NT2/D1 (cell line): ENCODE results near the gene WDR27.

Source experiments
- DNase-seq: peaks from one replicate; pipeline ENCODE4 v3.0.0-alpha.2; 2011; ENCODE audit warnings: low read depth, low spot score
- H3K27me3 ChIP-seq: 2 replicates; pipeline ENCODE4 v1.6.0; 2011; ENCODE audit warnings: mild to moderate bottlenecking; ENCODE audit not compliant: insufficient read length, insufficient read depth
- H3K36me3 ChIP-seq: 2 replicates; pipeline ENCODE4 v1.6.1; 2011; ENCODE audit warnings: mild to moderate bottlenecking, low read length, mixed read lengths; ENCODE audit not compliant: insufficient read depth, insufficient read length
- H3K4me1 ChIP-seq: 2 replicates; pipeline ENCODE4 v1.5.1; 2011; ENCODE audit not compliant: insufficient read depth, insufficient read length
- H3K4me3 ChIP-seq: 2 replicates; pipeline ENCODE4 v1.5.1; 2011; ENCODE audit warnings: low read depth; ENCODE audit not compliant: insufficient read length
- H3K9ac ChIP-seq: 2 replicates; pipeline ENCODE4 v1.6.0; 2011; ENCODE audit warnings: low read depth; ENCODE audit not compliant: insufficient read length
- H3K9me3 ChIP-seq: 2 replicates; pipeline ENCODE4 v1.5.1; 2011; ENCODE audit warnings: mild to moderate bottlenecking, low read length; ENCODE audit not compliant: insufficient read depth
- SUZ12 ChIP-seq: IDR thresholded peaks from 2 replicates; pipeline ENCODE4 v1.6.1; 2011; ENCODE audit not compliant: insufficient read length, insufficient read depth; ENCODE audit errors: extremely low read depth
- YY1 ChIP-seq: IDR thresholded peaks from 2 replicates; pipeline ENCODE4 v1.6.1; 2011; ENCODE audit not compliant: insufficient read length, insufficient read depth
- ZNF274 ChIP-seq: IDR thresholded peaks from 2 replicates; pipeline ENCODE4 v1.6.1; 2011; ENCODE audit warnings: mild to moderate bottlenecking, low read depth, low read length

The WDR27 gene

GRCh38 chr6:169626169-169626568, 75.7 kb downstream of the WDR27 start:
- H3K27me3 ChIP-seq: no peaks in the 10 kb centered on the region
- peaks cover 6% of the 10 kb centered on the region for H3K4me1 ChIP-seq
- DNase-seq: no peak
- peaks cover 37% of the 10 kb centered on the region for H3K36me3 ChIP-seq
- H3K9ac ChIP-seq: no peak overlapping the region
- TF ChIP-seq ZNF274: no peak
- no peak for TF ChIP-seq SUZ12
- H3K9me3 ChIP-seq: peaks cover 28% of the 10 kb centered on the region
- H3K4me3 ChIP-seq: no peak overlapping the region

GRCh38 chr6:169625376-169625775, 76.5 kb downstream of the WDR27 start:
- H3K9me3 ChIP-seq: peaks cover 36% of the 10 kb centered on the region
- no peak overlapping the region for H3K9ac ChIP-seq
- TF ChIP-seq YY1 (no peak), SUZ12 (no peak), ZNF274 (no peak)
- DNase-seq: no peak
- H3K36me3 ChIP-seq: peaks cover 37% of the 10 kb centered on the region
- H3K4me3 ChIP-seq: no peak overlapping the region
- no peaks in the 10 kb centered on the region for H3K27me3 ChIP-seq
- H3K4me1 ChIP-seq: peaks cover 10% of the 10 kb centered on the region

DNA sequence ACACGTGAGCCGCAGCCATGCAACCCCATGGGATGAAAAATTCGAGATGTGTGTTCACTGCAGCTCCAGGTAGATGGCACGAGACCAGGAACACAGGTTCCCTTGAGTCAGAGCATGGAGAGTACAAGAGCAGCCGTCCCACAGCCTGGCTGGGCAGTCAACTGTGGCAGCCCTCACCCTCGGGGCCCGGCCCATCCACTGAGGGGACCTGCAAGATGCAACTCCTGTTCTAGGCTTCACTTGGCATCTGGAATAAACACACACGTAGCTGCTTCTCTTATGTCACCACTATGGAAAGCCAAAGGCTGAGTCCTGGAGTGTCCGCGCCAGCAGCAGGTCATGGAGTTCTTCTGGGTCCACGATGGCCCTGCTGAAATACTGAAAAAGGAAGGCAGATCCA, 77.0 kb downstream of the WDR27 start:
- no peak for DNase-seq
- no peak overlapping the region for H3K9ac ChIP-seq
- H3K9me3 ChIP-seq: peaks cover 42% of the 10 kb centered on the region
- H3K36me3 ChIP-seq: peaks cover 37% of the 10 kb centered on the region
- no peak for TF ChIP-seq SUZ12
- TF ChIP-seq YY1: no peak
- no peak for TF ChIP-seq ZNF274
- H3K4me1 ChIP-seq: peaks cover 10% of the 10 kb centered on the region
- no peaks in the 10 kb centered on the region for H3K27me3 ChIP-seq
- H3K4me3 ChIP-seq: no peak overlapping the region

DNA sequence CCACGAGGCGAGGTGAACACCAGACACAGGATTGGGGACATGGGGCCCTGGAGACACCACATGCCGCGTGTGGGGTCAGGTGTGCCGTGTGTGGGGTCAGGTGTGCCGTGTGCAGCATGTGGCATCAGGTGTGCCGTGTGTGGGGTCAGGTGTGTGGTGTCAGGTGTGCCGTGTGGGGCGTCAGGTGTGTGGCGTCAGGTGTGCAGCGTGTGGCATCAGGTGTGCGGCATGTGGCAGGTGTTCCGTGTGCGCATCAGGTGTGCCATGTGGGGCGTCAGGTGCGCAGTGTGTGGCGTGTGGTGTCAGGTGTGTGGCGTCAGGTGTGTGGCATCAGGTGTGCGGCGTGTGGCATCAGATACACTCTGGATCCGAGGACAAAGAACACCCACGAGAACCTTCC, 77.9 kb downstream of the WDR27 start:
- Histone ChIP-seq H3K4me1 (peaks cover 10% of the 10 kb centered on the region), H3K36me3 (peaks cover 37% of the 10 kb centered on the region), H3K27me3 (no peaks in the 10 kb centered on the region), H3K4me3 (no peak overlapping the region), H3K9ac (no peak overlapping the region), H3K9me3 (peaks cover 47% of the 10 kb centered on the region)
- DNase-seq: no peak
- TF ChIP-seq SUZ12: no peak
- TF ChIP-seq ZNF274: no peak

- no peaks in the 10 kb centered on the region for H3K27me3 ChIP-seq
- TF ChIP-seq YY1: no peak
- TF ChIP-seq SUZ12: no peak
- TF ChIP-seq ZNF274: no peak
- H3K9me3 ChIP-seq: peaks cover 47% of the 10 kb centered on the region
- H3K36me3 ChIP-seq: peaks cover 37% of the 10 kb centered on the region
- peaks cover 10% of the 10 kb centered on the region for H3K4me1 ChIP-seq
- no peak for DNase-seq
- no peak overlapping the region for H3K4me3 ChIP-seq
- H3K9ac ChIP-seq: no peak overlapping the region
These were observed 78.5 kb downstream of the WDR27 start for GRCh38 chr6:169623343-169623742.

- peaks cover 53% of the 10 kb centered on the region for H3K9me3 ChIP-seq
- H3K27me3 ChIP-seq: no peaks in the 10 kb centered on the region
- H3K36me3 ChIP-seq: peaks cover 36% of the 10 kb centered on the region
- TF ChIP-seq SUZ12: no peak
- TF ChIP-seq YY1: no peak
- no peak for TF ChIP-seq ZNF274
- peaks cover 10% of the 10 kb centered on the region for H3K4me1 ChIP-seq
- H3K9ac ChIP-seq: no peak overlapping the region
- no peak overlapping the region for H3K4me3 ChIP-seq
- DNase-seq: no peak
These were observed 79.2 kb downstream of the WDR27 start for GRCh38 chr6:169622618-169623017.

GRCh38 chr6:169621311-169621710, 80.5 kb downstream of the WDR27 start:
- Histone ChIP-seq H3K4me1 (peaks cover 10% of the 10 kb centered on the region), H3K36me3 (peaks cover 26% of the 10 kb centered on the region), H3K9ac (no peak overlapping the region), H3K4me3 (no peak overlapping the region), H3K9me3 (peaks cover 64% of the 10 kb centered on the region), H3K27me3 (no peaks in the 10 kb centered on the region)
- TF ChIP-seq ZNF274: no peak
- no peak for TF ChIP-seq YY1
- no peak for TF ChIP-seq SUZ12
- no peak for DNase-seq
